OCI-LY7 (cell line): ENCODE results near the gene MIX23. TPM values are rescaled to one million over a fixed set of nuclear protein-coding genes. Genes with fewer than 3 reads are reported as not detected.

Source experiments
- BruUV-seq: library from RNA; stranded (reverse); fragments of 400-500 nt; replicated peaks from 2 replicates; lab custom pipeline; 2021; lab: Mats Ljungman, UMichigan
- CTCF ChIA-PET: fragments of 300-600 bp; sonication (Branson Sonifier 250); formaldehyde crosslinking; loops from one replicate; lab custom pipeline; 2022; ENCODE audit warnings: antibody characterized with exemption; ENCODE audit not compliant: unreplicated experiment; lab: Charles Lee
- POLR2A ChIA-PET: fragments of 300-600 bp; sonication (Branson Sonifier 250); formaldehyde crosslinking; loops from one replicate; lab custom pipeline; 2022; ENCODE audit warnings: antibody characterized with exemption; lab: Charles Lee
- DNase-seq: peaks from one replicate; pipeline ENCODE4 v3.0.0-alpha.2; 2015; ENCODE audit warnings: low spot score
- H2AFZ ChIP-seq: fragments of 200-600 bp; sonication (generic), shearing (Covaris generic); 2 replicates; pipeline ENCODE4 v1.6.1; 2014; ENCODE audit warnings: mild to moderate bottlenecking, antibody characterized with exemption, low read length, moderate library complexity
- H3K27ac ChIP-seq: fragments of 200-600 bp; sonication (generic); 2 replicates; pipeline ENCODE4 v1.5.1; 2014; ENCODE audit warnings: mixed run types, low read depth, mild to moderate bottlenecking, moderate library complexity, low read length, inconsistent platforms; ENCODE audit not compliant: poor library complexity, severe bottlenecking
- H3K36me3 ChIP-seq: fragments of 200-600 bp; sonication (generic); 2 replicates; pipeline ENCODE4 v1.6.1; 2014; ENCODE audit warnings: mild to moderate bottlenecking, antibody characterized with exemption, low read length, moderate library complexity, mixed read lengths; ENCODE audit not compliant: insufficient read depth
- H3K4me1 ChIP-seq: fragments of 200-600 bp; sonication (generic); 2 replicates; pipeline ENCODE4 v1.5.1; 2014; ENCODE audit warnings: mild to moderate bottlenecking, low read length; ENCODE audit not compliant: insufficient read depth, poor library complexity, severe bottlenecking
- H3K4me2 ChIP-seq: fragments of 200-600 bp; sonication (generic); 2 replicates; pipeline ENCODE4 v1.6.1; 2014; ENCODE audit warnings: mild to moderate bottlenecking, low read length
- H3K4me3 ChIP-seq: fragments of 200-600 bp; sonication (generic); 2 replicates; pipeline ENCODE4 v1.5.1; 2014; ENCODE audit warnings: mild to moderate bottlenecking, low read depth, low read length; ENCODE audit not compliant: poor library complexity, severe bottlenecking
- H3K79me2 ChIP-seq: fragments of 200-600 bp; sonication (generic); 2 replicates; pipeline ENCODE4 v1.6.1; 2016; ENCODE audit warnings: low read depth, mild to moderate bottlenecking, low read length, moderate library complexity, mixed read lengths; ENCODE audit not compliant: insufficient read depth
- H3K9me2 ChIP-seq: fragments of 200-600 bp; sonication (generic); 2 replicates; pipeline ENCODE4 v1.6.1; 2016; ENCODE audit warnings: mild to moderate bottlenecking, low read length, mixed read lengths; ENCODE audit not compliant: insufficient read depth
- H3K9me3 ChIP-seq: fragments of 200-600 bp; sonication (generic); 2 replicates; pipeline ENCODE4 v1.6.1; 2014; ENCODE audit warnings: mild to moderate bottlenecking, mixed run types, low read length, mixed read lengths
- H4K20me1 ChIP-seq: fragments of 200-600 bp; sonication (generic); 2 replicates; pipeline ENCODE4 v1.6.1; 2014; ENCODE audit warnings: mild to moderate bottlenecking, antibody characterized with exemption, low read length, moderate library complexity, mixed read lengths; ENCODE audit not compliant: insufficient read depth
- CTCF ChIP-seq: fragments of 200-600 bp; sonication (generic); conservative IDR thresholded peaks from 2 replicates; pipeline ENCODE4 v1.5.1; 2014; ENCODE audit warnings: mild to moderate bottlenecking, antibody characterized with exemption, low read length, moderate library complexity, mixed read lengths
- EZH2phosphoT487 ChIP-seq: fragments of 200-600 bp; sonication (generic); IDR thresholded peaks from 2 replicates; pipeline ENCODE4 v1.6.1; 2018; ENCODE audit warnings: low read depth, borderline replicate concordance, mild to moderate bottlenecking, mixed run types, antibody characterized with exemption, low read length, moderate library complexity, mixed read lengths
- intact Hi-C: fragments of 100-400 bp; cut with micrococcal nuclease; formaldehyde crosslinking; loops from one replicate; pipeline ENCODE4 v1.10.0; 2022; ENCODE audit not compliant: unreplicated experiment
- total RNA-seq, 2 experiments: library from RNA; depleted of rRNA in 1 of 2; stranded (reverse); fragments of >200 nt in 1 of 2; shearing (Covaris generic) in 1 of 2; gene quantifications; 2 replicates each; pipeline ENCODE4 v1.2.3, GENCODE V29; 2014 to 2022

MIX23 gene
- total RNA-seq, 2 experiments from 2014 or later: 44.7 to 71.3 TPM

- H4K20me1 ChIP-seq: no peaks in the 10 kb centered on the region
- DNase-seq: no peak
- H3K9me2 ChIP-seq: no peaks in the 10 kb centered on the region
- BruUV-seq: no TSS peak
- no peaks in the 10 kb centered on the region for H3K9me3 ChIP-seq
- intact Hi-C loops: loop anchor here (10.0 kb wide), 2 partner anchors 393 to 817 kb away; partner anchors contain the start of gene SEC22A
- ChIA-PET CTCF (no interaction called here), POLR2A (no interaction called here)
- no peak overlapping the region for H2AFZ ChIP-seq
- H3K79me2 ChIP-seq: peaks cover 25% of the 10 kb centered on the region
- H3K36me3 ChIP-seq: peaks cover 24% of the 10 kb centered on the region
- H3K27ac ChIP-seq: no peak overlapping the region
- no peak overlapping the region for H3K4me2 ChIP-seq
- peaks cover 19% of the 10 kb centered on the region for H3K4me1 ChIP-seq
- TF ChIP-seq CTCF (peak; percentile 48; the same call in 1 of the 2 replicates), EZH2phosphoT487 (no peak)
- no peak overlapping the region for H3K4me3 ChIP-seq
Observed at GRCh38 chr3:122387709-122388108, 4.7 kb upstream of the MIX23 start.

- Histone ChIP-seq H2AFZ (peak within 1 kb of the TSS; percentile 91), H3K4me1 (peaks cover 47% of the 10 kb centered on the region), H3K27ac (peak within 1 kb of the TSS; percentile 74), H3K9me2 (no peaks in the 10 kb centered on the region), H3K79me2 (peaks cover 61% of the 10 kb centered on the region), H3K4me3 (peak within 1 kb of the TSS; percentile 83), H3K36me3 (peaks cover 40% of the 10 kb centered on the region), H3K9me3 (no peaks in the 10 kb centered on the region), H4K20me1 (peaks cover 4% of the 10 kb centered on the region; the same call in 1 of the 2 replicates), H3K4me2 (peak within 1 kb of the TSS; percentile 98)
- peak; percentile 96 for DNase-seq
- intact Hi-C loops: loop anchor here (1.0 to 10.0 kb wide), 5 partner anchors 32 to 838 kb away; partner anchors contain the start of genes KPNA1, SEC22A and WDR5B
- ChIA-PET CTCF (interaction anchor here (1.0 to 1.3 kb wide), 6 partner anchors 9 to 837 kb away, joined by 3 to 8 read pairs (median 4); partner anchors contain the start of gene WDR5B), POLR2A (interaction anchor here (0.5 to 4.1 kb wide), 23 partner anchors 9 to 580 kb away, joined by 3 to 44 read pairs (median 4); partner anchors contain the start of genes KPNA1, PARP14 and WDR5B)
- no TSS peak for BruUV-seq
- TF ChIP-seq CTCF: peak; percentile 80
- no peak for TF ChIP-seq EZH2phosphoT487
Observed at GRCh38 chr3:122383771-122384697, 1.0 kb upstream of the MIX23 start, which contains the start of gene FAM162A. Gene FAM162A (plus strand): TSS chr3:122384182. CDS start chr3:122384266, 84 bp downstream.
